T-helper 9 cell (primary cell): ENCODE measurements around the gene BABAM2.

ENCODE experiments used
- DNase-seq: peaks from one replicate; pipeline ENCODE4 v3.0.0-alpha.2; 2020

Gene BABAM2

GRCh38 chr2:28134857-28135256 is 244.3 kb downstream of the BABAM2 start:
- DNase-seq = no peak

GRCh38 chr2:28135324-28135723 is 244.8 kb downstream of the BABAM2 start:
- DNase-seq = no peak

GRCh38 chr2:28135799-28136198 is 245.3 kb downstream of the BABAM2 start:
- DNase-seq = no peak

GRCh38 chr2:28136556-28136955 is 246.0 kb downstream of the BABAM2 start:
- DNase-seq = no peak

GRCh38 chr2:28137221-28137620 is 246.7 kb downstream of the BABAM2 start:
- no peak for DNase-seq

- no peak for DNase-seq
Observed at GRCh38 chr2:28142386-28142785, 251.9 kb downstream of the BABAM2 start.

GRCh38 chr2:28148000-28148399 is 257.5 kb downstream of the BABAM2 start:
- DNase-seq = no peak

GRCh38 chr2:28148566-28148965 is 258.0 kb downstream of the BABAM2 start:
- no peak for DNase-seq

- no peak for DNase-seq
Observed at GRCh38 chr2:28150236-28150915, 259.8 kb downstream of the BABAM2 start.

- DNase-seq = no peak
Observed at GRCh38 chr2:28150994-28151393, 260.5 kb downstream of the BABAM2 start.

GRCh38 chr2:28152585-28153280 is 262.2 kb downstream of the BABAM2 start:
- no peak for DNase-seq

- no peak for DNase-seq
Observed at GRCh38 chr2:28153851-28154250, 263.3 kb downstream of the BABAM2 start.

- no peak for DNase-seq
Observed at GRCh38 chr2:28155086-28155485, 264.6 kb downstream of the BABAM2 start.

- DNase-seq = no peak
Observed at GRCh38 chr2:28155627-28156026, 265.1 kb downstream of the BABAM2 start.

GRCh38 chr2:28158791-28159190 is 268.3 kb downstream of the BABAM2 start:
- no peak for DNase-seq

GRCh38 chr2:28160986-28161425 is 270.5 kb downstream of the BABAM2 start:
- DNase-seq = no peak

GRCh38 chr2:28161466-28161865 is 270.9 kb downstream of the BABAM2 start:
- DNase-seq = no peak

- DNase-seq = no peak
Observed at GRCh38 chr2:28162564-28162963, 272.0 kb downstream of the BABAM2 start.

GRCh38 chr2:28163028-28163427 is 272.5 kb downstream of the BABAM2 start:
- no peak for DNase-seq

GRCh38 chr2:28163627-28164279 is 273.2 kb downstream of the BABAM2 start:
- DNase-seq = no peak

GRCh38 chr2:28164280-28164801 is 273.8 kb downstream of the BABAM2 start:
- no peak for DNase-seq

- DNase-seq = no peak
Observed at GRCh38 chr2:28165087-28165635, 274.6 kb downstream of the BABAM2 start.

GRCh38 chr2:28166956-28167355 is 276.4 kb downstream of the BABAM2 start:
- DNase-seq = no peak
